Activated CD4-positive, alpha-beta T cell treated with anti-CD3 and anti-CD28 coated beads, Interleukin-2, Interleukin-6, amounts not matched to agents 100 ng/mL and 50 ng/mL, durations not matched to agents 16 hours and 8 hours (primary cell): ENCODE measurements around the gene ALAS2.
A peak's percentile ranks its signal among the peaks of the same experiment; 100 is the strongest.
"Not testable (repeated sequence)": the region's sequence is repeated elsewhere in the genome, so short reads cannot be mapped to it uniquely, and the experiment has no call there.

Experiments
- DNase-seq: peaks from one replicate; pipeline ENCODE4 v3.0.0-alpha.2; 2020

The ALAS2 gene, protein sequence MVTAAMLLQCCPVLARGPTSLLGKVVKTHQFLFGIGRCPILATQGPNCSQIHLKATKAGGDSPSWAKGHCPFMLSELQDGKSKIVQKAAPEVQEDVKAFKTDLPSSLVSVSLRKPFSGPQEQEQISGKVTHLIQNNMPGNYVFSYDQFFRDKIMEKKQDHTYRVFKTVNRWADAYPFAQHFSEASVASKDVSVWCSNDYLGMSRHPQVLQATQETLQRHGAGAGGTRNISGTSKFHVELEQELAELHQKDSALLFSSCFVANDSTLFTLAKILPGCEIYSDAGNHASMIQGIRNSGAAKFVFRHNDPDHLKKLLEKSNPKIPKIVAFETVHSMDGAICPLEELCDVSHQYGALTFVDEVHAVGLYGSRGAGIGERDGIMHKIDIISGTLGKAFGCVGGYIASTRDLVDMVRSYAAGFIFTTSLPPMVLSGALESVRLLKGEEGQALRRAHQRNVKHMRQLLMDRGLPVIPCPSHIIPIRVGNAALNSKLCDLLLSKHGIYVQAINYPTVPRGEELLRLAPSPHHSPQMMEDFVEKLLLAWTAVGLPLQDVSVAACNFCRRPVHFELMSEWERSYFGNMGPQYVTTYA

DNA sequence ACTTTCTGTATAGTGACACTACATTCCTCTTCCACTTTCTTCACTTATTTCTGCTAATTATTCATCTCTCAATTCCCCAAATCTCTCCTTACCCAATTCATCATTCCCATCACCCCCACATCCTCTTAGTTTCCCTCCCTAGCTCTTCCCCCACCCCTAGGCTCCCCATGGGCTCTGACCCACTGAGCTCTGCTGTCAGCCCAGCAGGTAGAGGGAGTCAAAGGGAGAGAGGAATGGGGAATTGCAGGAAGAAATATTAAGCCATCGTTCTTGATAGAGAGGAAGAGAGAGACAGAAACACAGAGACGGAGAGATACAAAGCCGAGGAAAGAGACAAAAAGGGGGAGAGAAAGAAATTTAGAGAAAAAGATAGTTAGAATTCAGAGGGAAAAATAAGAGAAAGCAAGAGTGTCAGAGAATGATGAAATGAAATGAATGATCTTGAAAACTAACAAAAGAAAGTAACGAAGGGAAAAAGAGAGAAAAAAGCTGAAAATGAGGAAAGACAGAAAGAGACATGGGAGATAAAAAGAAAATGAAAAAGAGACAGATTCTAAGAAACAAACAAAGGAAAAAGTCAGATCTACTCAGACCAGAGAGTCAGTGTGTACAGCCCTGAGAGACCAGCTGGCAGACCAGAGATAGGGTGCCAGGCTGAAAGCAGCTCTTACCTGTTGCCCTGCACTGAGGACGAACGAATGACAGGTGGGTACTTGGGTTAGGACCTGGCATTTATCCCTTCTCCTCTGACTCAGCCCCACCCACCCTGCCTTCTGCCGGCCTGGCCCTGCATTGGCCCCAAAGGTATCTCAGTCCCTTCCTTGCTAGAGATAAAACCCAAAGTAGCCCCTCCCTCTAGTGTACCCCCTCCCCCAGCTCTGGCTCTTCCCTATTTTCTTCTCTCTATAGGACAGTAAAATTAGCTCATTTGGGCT, at the start of gene ALAS2:
TSS of gene ALAS2 (minus strand) at position 707 of the 935 bp plus-strand sequence. CDS start 4,977 bp downstream, outside the sequence.
- no peak for DNase-seq

DNA sequence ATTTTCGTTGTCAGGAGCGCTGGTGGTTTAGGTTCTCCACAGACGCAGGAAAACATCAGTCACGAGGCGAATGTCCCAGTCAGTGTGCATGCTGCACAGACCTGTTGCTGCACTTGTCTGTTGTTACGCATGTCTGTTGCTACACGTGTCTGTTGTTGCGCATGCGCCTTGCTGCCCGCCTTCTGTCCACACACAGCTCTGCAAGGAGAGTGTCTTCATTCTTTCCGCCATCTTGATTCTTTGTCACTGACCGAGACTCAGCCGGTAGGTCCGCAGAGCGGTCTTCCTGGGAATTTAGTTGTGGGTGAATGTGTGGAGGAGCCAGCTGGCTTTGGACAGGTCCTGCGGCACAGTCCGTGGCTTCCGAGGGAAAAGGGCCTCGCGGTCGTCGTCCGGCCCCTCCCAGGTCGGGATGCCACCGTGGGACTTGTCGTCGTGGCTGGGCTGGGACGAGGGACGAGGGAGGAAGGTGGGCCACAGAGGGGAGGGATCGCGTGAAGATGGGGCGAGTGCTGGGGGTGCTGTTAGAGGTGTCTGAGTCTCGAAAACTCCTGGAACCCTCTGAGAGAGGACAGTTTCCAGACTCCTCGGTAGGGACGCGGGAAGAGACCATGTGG, 44.2 kb upstream of the ALAS2 start, which contains the start of gene PAGE2B:
TSS of gene PAGE2B (plus strand) at position 180 of the 617 bp plus-strand sequence. CDS start 1,012 bp downstream, outside the sequence.
- no peak for DNase-seq

DNA sequence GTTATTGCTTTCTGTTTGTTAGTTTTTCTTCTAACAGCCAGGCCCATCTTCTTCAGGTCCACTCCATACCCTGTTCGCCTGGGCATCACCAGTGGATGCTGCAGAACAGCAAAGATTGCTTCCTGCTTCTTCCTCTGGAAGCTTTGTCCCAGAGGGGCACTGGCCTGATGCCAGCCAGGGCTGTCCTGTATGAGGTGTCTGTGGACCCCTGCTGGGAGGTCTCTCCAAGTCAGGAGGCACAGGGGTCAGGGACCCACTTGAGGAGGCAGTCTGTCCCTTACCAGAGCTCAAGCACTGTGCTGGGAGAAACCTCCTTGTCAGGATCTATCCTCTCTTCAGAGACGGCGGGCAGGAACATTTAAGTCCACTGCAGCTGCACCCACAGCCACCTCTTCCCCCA, 41.5 kb upstream of the ALAS2 start:
- DNase-seq = no peak

DNA sequence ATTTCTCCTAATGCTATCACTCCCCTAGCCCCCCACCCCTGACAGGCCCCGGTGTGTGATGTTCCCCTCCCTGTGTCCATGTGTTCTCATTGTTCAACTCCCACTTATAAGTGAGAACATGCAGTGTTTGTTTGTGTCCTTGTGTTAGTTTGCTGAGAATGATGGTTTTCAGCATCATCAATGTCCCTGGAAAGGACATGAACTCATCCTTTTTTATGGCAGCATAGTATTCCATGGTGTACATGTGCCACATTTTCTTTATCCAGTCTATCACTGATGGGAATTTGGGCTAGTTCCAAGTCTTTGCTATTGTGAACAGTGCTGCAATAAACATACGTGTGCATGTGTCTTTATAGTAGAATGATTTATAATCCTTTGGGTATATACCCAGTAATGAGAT, 36.4 kb upstream of the ALAS2 start:
- DNase-seq = not testable (repeated sequence)

DNA sequence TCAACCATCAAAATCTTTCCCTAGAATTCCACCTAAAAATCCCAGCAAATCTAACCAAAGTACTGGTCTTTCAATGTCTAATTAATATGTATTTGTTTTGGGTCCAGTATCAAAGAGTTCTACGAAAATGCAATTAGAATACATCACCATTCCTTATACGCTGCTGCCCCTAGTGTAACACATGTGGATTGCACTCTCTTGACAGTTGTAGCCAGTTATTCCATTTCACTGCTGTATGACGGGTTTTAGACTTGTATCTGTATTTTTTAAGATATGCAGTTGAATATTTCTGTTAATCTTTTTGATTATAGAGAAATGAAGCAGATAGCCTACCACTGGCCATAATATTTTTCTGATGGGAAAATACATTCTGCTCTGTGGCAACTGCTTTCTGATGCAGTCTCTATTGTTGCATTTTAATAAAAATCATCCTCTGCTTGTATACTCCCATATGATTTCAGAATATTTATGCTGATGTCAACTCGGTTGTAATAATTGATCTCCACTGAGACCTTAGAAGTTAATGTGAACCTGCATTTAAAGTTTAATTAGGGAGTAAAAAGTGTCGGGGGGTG, 27.0 kb upstream of the ALAS2 start:
- peak; percentile 53 for DNase-seq

DNA sequence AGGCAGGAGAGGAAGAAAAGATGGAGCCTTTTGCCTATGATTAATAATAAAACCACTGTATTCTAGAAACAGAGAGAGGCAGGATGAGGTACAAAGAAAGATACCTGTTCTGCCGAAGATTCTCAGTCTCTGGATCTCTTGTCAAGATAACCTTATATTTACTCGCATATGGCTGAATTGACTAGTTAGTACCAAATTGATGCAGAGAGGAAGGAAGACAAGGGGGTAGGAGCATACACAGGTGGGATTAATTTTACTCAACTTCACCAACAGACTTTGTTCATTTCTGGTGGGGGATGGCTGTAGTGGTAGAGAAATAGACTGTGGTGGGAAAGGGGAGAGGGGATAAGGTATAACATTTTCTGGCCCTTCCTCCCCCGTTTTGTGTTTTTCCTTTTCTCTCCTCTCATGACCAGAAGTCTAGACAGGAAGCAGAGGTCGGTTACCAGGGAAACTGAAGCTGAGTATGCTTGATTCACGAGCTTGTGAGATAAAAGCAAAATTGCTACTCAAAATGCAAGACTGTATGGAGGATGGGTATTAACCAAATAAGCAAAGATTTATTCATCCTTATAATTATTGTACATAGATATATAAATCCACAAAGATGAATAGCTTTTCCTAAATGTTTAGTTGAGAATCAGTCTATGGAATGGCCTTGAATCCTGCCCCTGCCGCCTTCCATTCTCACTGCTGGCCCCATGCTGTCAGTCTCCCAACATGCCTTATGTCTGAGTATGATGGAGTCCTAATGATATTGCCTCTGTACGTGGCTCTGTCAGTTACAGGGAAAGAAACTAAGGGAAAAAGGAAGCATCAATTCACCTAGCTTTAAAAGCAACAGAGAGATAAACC, 26.3 kb upstream of the ALAS2 start:
- DNase-seq = peak; percentile 3

DNA sequence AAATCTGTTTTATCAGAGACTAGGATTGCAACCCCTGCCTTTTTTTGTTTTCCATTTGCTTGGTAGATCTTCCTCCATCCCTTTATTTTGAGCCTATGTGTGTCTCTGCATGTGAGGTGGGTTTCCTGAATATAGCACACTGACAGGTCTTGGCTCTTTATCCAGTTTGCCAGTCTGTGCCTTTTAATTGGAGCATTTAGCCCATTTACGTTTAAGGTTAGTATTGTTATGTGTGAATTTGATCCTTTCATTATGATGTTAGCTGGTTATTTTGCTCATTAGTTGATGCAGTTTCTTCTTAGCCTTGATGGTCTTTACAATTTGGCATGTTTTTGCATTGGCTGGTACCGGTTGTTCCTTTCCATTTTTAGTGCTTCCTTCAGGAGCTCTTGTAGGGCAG, 19.8 kb upstream of the ALAS2 start:
- not testable (repeated sequence) for DNase-seq

DNA sequence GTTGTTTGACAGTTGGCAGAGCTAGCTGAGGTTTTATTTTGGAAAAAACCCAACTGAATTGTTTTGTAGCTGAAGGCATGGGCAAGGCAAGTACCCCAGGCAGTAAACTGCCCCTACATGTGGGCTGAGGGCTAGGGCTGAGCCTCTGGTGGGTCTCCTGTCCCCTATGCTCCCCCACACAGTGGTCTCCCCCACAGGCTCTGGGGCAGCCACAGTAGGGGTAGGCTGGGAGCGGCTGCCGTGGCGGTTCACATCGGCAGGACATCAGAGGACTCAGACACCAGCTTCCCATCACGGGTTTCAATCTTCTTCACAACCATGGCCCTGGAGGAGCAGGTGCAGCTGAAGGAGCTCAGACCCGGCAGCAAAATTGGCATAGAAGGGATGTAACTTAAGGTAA, 10.7 kb upstream of the ALAS2 start:
- DNase-seq = no peak

GRCh38 chrX:55039471-55039870, 8.7 kb upstream of the ALAS2 start:
- no peak for DNase-seq

GRCh38 chrX:55033429-55033828, 2.7 kb upstream of the ALAS2 start:
- no peak for DNase-seq

GRCh38 chrX:55029291-55029690, 1.5 kb downstream of the ALAS2 start:
- no peak for DNase-seq

GRCh38 chrX:55028611-55029010, 2.2 kb downstream of the ALAS2 start:
- no peak for DNase-seq

DNA sequence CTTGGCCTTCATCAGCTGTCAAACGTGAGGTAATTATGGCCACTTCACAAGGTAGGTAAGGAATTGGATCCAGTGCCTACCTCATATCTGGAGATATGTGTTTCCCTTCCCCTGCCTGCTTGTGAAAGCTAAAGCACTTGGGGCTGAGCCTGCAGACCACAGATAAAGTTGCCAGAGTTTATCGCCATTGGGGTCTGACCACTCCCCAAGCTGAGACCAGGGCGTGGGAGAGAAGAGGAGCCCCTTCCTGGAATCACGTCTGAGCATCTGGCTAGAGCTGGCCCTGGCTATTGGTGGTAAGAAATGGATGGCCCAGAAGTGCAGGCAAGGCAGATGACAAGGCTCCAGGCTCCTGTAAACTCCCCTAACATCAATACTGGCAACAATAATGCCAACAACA, 2.7 kb downstream of the ALAS2 start:
- no peak for DNase-seq

DNA sequence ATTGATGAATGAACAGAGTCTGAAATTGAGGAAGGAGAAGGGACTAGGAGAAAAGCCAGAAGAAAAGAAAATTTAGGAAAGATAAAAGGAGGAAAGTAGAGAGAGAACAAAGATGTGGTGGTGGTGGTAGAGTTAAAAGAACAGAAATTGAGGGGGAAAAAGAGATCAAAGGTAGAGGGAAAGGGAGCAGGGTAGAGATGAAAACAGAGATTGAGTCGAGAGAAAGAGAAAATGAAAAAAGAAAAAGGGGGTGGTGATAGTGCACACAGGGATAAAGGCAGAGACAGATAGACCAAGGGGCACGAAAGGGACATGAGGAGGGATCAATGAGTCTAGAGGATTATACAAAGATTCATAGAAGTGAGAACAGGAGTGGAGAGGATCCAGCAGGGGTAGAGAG, 3.9 kb downstream of the ALAS2 start:
- no peak for DNase-seq

DNA sequence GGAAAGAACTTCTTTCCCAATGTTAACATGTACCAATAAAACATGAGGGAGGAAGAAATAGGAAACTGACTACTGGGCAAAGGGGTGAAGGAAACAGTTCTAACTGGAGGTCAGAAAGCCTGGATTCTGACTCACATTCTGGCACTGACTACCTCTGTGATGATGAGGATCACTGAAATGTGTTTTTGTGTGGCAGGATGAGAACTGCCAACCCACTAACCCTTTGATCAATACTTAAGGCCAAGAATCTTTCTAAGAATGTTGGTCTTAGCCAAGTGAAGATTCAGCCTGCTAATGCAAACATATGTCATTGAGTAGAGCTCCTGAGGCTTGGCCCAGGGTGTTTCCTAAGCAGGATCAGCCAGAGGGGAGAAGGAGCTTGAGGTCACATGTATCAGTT, 4.6 kb downstream of the ALAS2 start:
- no peak for DNase-seq

GRCh38 chrX:55014897-55015299, 15.9 kb downstream of the ALAS2 start:
- DNase-seq = no peak

- no peak for DNase-seq
Measured at GRCh38 chrX:55011294-55011693, 19.5 kb downstream of the ALAS2 start.

DNA sequence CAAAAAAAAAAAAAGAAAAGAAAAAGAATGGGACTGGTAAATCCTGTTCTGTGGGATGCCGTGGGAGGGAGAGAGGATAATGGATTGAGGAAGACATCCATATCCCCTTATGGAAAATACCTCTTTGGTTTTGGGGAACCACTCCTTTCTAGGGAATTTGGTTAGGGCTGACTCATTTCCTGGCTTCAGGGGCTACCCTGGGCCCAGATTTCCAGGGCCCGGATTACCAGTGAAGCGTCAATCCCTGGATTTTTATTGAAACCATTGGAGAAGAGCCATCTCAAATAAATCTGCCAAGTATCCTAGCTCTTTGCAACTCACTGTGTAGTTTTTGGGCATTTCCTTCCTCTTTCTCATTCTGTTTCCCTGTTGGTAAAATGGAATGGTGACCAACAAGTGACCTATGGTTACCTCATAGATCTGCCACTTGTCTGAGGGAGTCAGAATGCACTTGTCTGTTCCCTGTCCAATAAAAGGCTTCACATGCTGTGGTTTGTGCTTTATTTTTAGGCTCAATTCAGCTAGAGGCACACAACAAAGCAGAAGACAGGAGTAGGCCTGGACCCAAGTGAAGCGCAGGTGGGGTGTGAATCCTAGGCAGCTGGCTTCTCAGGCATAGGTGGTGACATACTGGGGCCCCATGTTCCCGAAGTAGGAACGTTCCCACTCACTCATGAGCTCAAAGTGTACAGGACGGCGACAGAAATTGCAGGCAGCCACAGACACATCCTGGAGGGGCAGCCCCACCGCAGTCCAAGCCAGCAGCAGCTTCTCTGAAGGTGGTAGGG, 22.0 kb downstream of the ALAS2 start:
- DNase-seq = no peak

- DNase-seq = no peak
Measured at GRCh38 chrX:55007656-55008055, 23.1 kb downstream of the ALAS2 start.

- DNase-seq = no peak
Measured at GRCh38 chrX:55006827-55007621, 23.8 kb downstream of the ALAS2 start.
